Endothelial cell of hepatic sinusoid (primary cell): ENCODE results near the gene ZNF621.

Experiments
- in situ Hi-C: cut with HindIII; loops from 2 replicates; pipeline ENCODE4 v1.10.0; 2017; ENCODE audit warnings: low sequenced_read_pairs

The ZNF621 gene

GRCh38 chr3:40524568-40525285 lies at the start of gene ZNF621:
Gene ZNF621 (plus strand): TSS chr3:40524960. CDS start chr3:40525841, 881 bp downstream.
- in situ Hi-C loops = no loop called here

- in situ Hi-C loops = no loop called here
Measured at GRCh38 chr3:40476478-40477470, 48.0 kb upstream of the ZNF621 start, which contains the start of gene ZNF619. Gene ZNF619 (plus strand): TSS chr3:40477122. CDS start chr3:40477980, 858 bp downstream.

GRCh38 chr3:40477666-40478065 lies 47.1 kb upstream of the ZNF621 start:
- in situ Hi-C loops = no loop called here

GRCh38 chr3:40487172-40487571 lies 37.6 kb upstream of the ZNF621 start:
- in situ Hi-C loops = no loop called here

GRCh38 chr3:40490916-40491315 lies 33.8 kb upstream of the ZNF621 start:
- in situ Hi-C loops = no loop called here

GRCh38 chr3:40494698-40495097 lies 30.1 kb upstream of the ZNF621 start:
- in situ Hi-C loops = loop anchor here (5.0 kb wide), 1 partner anchor 32 kb away; no protein-coding TSS in a partner anchor

GRCh38 chr3:40497288-40497687 lies 27.5 kb upstream of the ZNF621 start:
- in situ Hi-C loops = loop anchor here (5.0 kb wide), 1 partner anchor 35 kb away; no protein-coding TSS in a partner anchor

- in situ Hi-C loops = loop anchor here (5.0 kb wide), 1 partner anchor 38 kb away; no protein-coding TSS in a partner anchor
Measured at GRCh38 chr3:40499952-40500351, 24.8 kb upstream of the ZNF621 start.

GRCh38 chr3:40502034-40502433 lies 22.7 kb upstream of the ZNF621 start:
- in situ Hi-C loops = no loop called here

GRCh38 chr3:40504636-40505430 lies 19.9 kb upstream of the ZNF621 start:
- in situ Hi-C loops = no loop called here

GRCh38 chr3:40505599-40506462 lies 18.9 kb upstream of the ZNF621 start, which contains the start of gene ZNF620:
Gene ZNF620 (plus strand): TSS chr3:40506039. CDS start chr3:40506353, 314 bp downstream.
- in situ Hi-C loops = no loop called here

GRCh38 chr3:40511031-40511718 lies 13.6 kb upstream of the ZNF621 start:
- in situ Hi-C loops = no loop called here

- in situ Hi-C loops = no loop called here
Measured at GRCh38 chr3:40516201-40516600, 8.6 kb upstream of the ZNF621 start.

GRCh38 chr3:40518067-40518466 lies 6.7 kb upstream of the ZNF621 start:
- in situ Hi-C loops = no loop called here

- in situ Hi-C loops = no loop called here
Measured at GRCh38 chr3:40518848-40519247, 5.9 kb upstream of the ZNF621 start.

GRCh38 chr3:40521254-40521653 lies 3.5 kb upstream of the ZNF621 start:
- in situ Hi-C loops = no loop called here

- in situ Hi-C loops = no loop called here
Measured at GRCh38 chr3:40523781-40524180, 979 bp upstream of the ZNF621 start.

- in situ Hi-C loops = no loop called here
Measured at GRCh38 chr3:40524222-40524567, 565 bp upstream of the ZNF621 start.

GRCh38 chr3:40528426-40528825 lies 3.7 kb downstream of the ZNF621 start:
- in situ Hi-C loops = no loop called here
